Progenitor cell of endocrine pancreas (in vitro differentiated cells): ENCODE results near the gene ATRIP. TPM values are rescaled to one million over a fixed set of nuclear protein-coding genes. Genes with fewer than 3 reads are reported as not detected.

Experiments used
- DNase-seq: peaks from one replicate; pipeline ENCODE4 v3.0.0; 2021; ENCODE audit warnings: low spot score; ENCODE audit not compliant: unreplicated experiment
- H3K27ac Mint-ChIP-seq: 2 replicates; pipeline ENCODE4 v1.8.0; 2021; ENCODE audit warnings: mild to moderate bottlenecking, moderate library complexity, mixed read lengths
- H3K27me3 Mint-ChIP-seq: 2 replicates; pipeline ENCODE4 v1.8.0; 2021; ENCODE audit warnings: mixed read lengths
- H3K36me3 Mint-ChIP-seq: 2 replicates; pipeline ENCODE4 v1.8.0; 2022; ENCODE audit warnings: mixed read lengths; ENCODE audit not compliant: insufficient read depth
- H3K4me1 Mint-ChIP-seq: 2 replicates; pipeline ENCODE4 v1.8.0; 2021; ENCODE audit warnings: low read depth, mixed read lengths
- H3K4me3 Mint-ChIP-seq: 2 replicates; pipeline ENCODE4 v1.8.0; 2021; ENCODE audit warnings: low read depth, mild to moderate bottlenecking, moderate library complexity, mixed read lengths
- H3K9me3 Mint-ChIP-seq: 2 replicates; pipeline ENCODE4 v1.8.0; 2021; ENCODE audit warnings: low read depth, mixed read lengths
- CTCF ChIP-seq: fragments of 200-600 bp; sonication (generic); IDR thresholded peaks from one replicate; pipeline ENCODE4 v1.5.0; 2021; ENCODE audit warnings: antibody characterized with exemption, mild to moderate bottlenecking; ENCODE audit not compliant: unreplicated experiment
- total RNA-seq: library from RNA; stranded (reverse); gene quantifications from 2 replicates; pipeline ENCODE4 v1.2.1, GENCODE V29; 2021

Gene ATRIP
- total RNA-seq, 1 donor from 2014 or later: 13.8 TPM

GRCh38 chr3:48465237-48465530, 18.6 kb downstream of the ATRIP start:
- no peak for DNase-seq
- TF ChIP-seq CTCF: no peak
- peak overlapping the region; percentile 98 for H3K27ac Mint-ChIP-seq
- peaks cover 18% of the 10 kb centered on the region for H3K4me1 Mint-ChIP-seq
- H3K9me3 Mint-ChIP-seq: no peaks in the 10 kb centered on the region
- peaks cover 10% of the 10 kb centered on the region for H3K36me3 Mint-ChIP-seq
- no peaks in the 10 kb centered on the region for H3K27me3 Mint-ChIP-seq
- no peak overlapping the region for H3K4me3 Mint-ChIP-seq

DNA sequence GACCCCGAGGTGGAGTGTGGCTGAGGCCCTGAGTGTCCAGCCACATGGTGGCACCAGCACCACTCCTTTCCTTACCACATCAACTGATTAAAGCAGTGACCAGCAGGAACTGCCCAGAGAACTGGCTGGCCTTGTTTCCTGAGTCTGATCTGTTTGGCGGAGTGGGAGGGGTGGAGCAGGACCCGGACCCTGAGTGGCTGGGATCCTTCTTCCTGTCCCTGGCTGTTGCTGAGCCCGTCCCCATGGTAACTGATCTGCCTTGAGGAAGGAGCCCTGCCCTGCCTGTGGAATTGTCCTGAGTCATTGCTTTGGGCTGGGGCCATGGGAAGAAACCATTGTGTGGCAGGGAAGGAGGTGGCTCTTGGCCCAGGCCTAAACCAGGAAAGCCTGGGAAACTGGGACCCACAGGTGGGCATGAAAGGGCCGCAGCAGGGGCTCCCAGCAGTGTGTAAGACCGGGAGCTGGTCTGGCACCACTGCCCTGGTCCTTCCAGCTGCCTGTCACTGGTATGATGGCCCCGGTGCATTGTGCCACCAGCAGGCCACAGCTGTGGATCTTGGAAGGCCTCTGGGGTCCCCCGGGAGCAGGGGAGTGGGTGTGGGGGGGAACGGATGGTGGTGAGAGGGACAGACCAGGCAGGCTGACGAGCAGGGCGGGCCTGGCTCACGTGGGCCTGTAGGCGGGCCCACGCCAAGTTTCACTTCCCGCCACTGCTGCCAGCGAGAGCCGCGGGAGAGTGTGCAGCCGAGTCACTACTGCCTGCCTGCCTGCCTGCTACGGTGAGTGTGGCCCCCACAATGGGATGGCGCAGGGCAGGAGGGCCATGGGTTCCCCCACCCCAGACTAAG, 19.2 kb downstream of the ATRIP start:
- Mint-ChIP-seq H3K27me3 (no peaks in the 10 kb centered on the region), H3K9me3 (no peaks in the 10 kb centered on the region), H3K36me3 (peaks cover 10% of the 10 kb centered on the region), H3K4me3 (peak overlapping the region; percentile 56), H3K4me1 (peaks cover 18% of the 10 kb centered on the region), H3K27ac (peak overlapping the region; percentile 98)
- TF ChIP-seq CTCF: peak; percentile 71
- DNase-seq: peak; percentile 85

- no peak overlapping the region for H3K4me3 Mint-ChIP-seq
- no peak for DNase-seq
Measured at GRCh38 chr3:48466386-48467109, 20.0 kb downstream of the ATRIP start.

DNA sequence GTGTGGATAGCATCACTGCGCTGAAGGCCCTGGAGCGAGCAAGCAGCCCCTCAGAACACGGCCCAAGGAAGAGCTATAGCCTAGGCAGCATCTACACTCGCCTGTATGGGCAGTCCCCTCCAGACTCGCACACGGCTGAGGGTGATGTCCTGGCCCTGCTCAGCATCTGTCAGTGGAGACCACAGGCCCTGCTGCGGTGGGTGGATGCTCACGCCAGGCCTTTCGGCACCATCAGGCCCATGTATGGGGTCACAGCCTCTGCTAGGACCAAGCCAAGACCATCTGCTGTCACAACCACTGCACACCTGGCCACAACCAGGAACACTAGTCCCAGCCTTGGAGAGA, 20.5 kb downstream of the ATRIP start:
- Mint-ChIP-seq H3K4me3 (no peak overlapping the region), H3K27ac (peak overlapping the region; percentile 98), H3K9me3 (no peaks in the 10 kb centered on the region), H3K36me3 (peaks cover 9% of the 10 kb centered on the region), H3K27me3 (no peaks in the 10 kb centered on the region), H3K4me1 (peaks cover 18% of the 10 kb centered on the region)
- no peak for TF ChIP-seq CTCF
- no peak for DNase-seq

More at GRCh38 chr3:48466386-48467109, 20.0 kb downstream of the ATRIP start:
- Mint-ChIP-seq H3K27ac (peak overlapping the region; percentile 98), H3K36me3 (peaks cover 9% of the 10 kb centered on the region), H3K27me3 (no peaks in the 10 kb centered on the region), H3K4me1 (peaks cover 18% of the 10 kb centered on the region), H3K9me3 (no peaks in the 10 kb centered on the region)
- no peak for TF ChIP-seq CTCF

DNA sequence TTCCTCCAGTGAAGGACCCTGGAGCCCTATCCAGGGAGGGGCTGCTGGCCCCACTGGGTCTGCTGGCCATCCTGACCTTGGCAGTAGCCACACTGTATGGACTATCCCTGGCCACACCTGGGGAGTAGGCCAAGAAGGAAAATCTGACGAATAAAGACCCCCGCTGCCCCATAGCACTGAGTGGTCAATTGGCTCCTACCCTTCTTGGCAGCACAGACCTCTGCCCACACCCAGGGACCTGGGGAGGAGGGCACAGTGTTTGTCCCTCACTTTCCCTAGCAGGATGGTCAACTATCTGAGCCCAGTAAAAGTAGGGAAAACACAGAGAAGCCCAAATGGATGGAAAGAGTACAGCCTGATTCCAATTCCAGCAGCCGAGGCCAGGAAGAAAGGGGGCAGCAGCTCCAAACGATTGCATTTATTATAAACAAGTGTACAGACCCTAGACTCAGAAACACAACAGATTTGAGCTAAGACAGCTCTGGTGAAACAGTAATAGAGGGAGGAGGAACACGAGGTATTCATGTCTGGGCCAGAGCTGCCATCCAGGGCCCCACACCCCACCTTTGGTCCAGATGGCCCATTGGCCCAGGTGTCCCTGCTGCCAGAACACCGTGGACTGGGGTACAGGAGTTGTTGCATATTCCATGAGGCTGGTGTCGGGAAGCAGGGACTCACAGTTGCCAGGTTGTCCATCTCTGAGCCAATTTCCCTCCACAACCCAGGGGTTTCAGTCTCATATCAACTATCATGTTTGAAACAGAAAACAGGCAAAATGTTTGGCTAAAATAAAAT, 21.1 kb downstream of the ATRIP start:
- H3K27me3 Mint-ChIP-seq: no peaks in the 10 kb centered on the region
- H3K9me3 Mint-ChIP-seq: no peaks in the 10 kb centered on the region
- H3K27ac Mint-ChIP-seq: peak overlapping the region; percentile 98
- peaks cover 19% of the 10 kb centered on the region for H3K4me1 Mint-ChIP-seq
- H3K4me3 Mint-ChIP-seq: no peak overlapping the region
- no peak for TF ChIP-seq CTCF
- DNase-seq: no peak
- H3K36me3 Mint-ChIP-seq: peaks cover 9% of the 10 kb centered on the region
